Esophagus (tissue), 2 donors: Measurements from ENCODE around the gene RAB8B. TPM values are rescaled to one million over a fixed set of nuclear protein-coding genes. Genes with fewer than 3 reads are reported as not detected.

Experiments used
- H3K27ac ChIP-seq, 2 donors: one replicate each; pipeline ENCODE4 v1.5.1; 2013; ENCODE audit warnings: low read depth in 2 of 2, mild to moderate bottlenecking in 2 of 2, inconsistent platforms in 1 of 2, low read length in 1 of 2, moderate library complexity in 1 of 2
- H3K27me3 ChIP-seq, 2 donors: one replicate each; pipeline ENCODE4 v1.6.1; 2013; ENCODE audit warnings: low read length in 2 of 2, control low read depth in 1 of 2, mild to moderate bottlenecking in 1 of 2; ENCODE audit not compliant: insufficient read depth in 2 of 2, control insufficient read depth in 1 of 2
- H3K36me3 ChIP-seq, 2 donors: one replicate each; pipeline ENCODE4 v1.6.1; 2013; ENCODE audit warnings: low read length in 1 of 2; ENCODE audit not compliant: control insufficient read depth in 2 of 2, insufficient read depth in 2 of 2
- H3K4me1 ChIP-seq, 2 donors: one replicate each; pipeline ENCODE4 v1.6.1; 2013; ENCODE audit warnings: low read length in 1 of 2; ENCODE audit not compliant: control insufficient read depth in 2 of 2, insufficient read depth in 2 of 2
- H3K4me3 ChIP-seq, 2 donors: one replicate each; pipeline ENCODE4 v1.5.1; 2013; ENCODE audit warnings: low read length in 2 of 2, mild to moderate bottlenecking in 2 of 2, low read depth in 1 of 2, moderate library complexity in 1 of 2
- H3K9me3 ChIP-seq, 2 donors: one replicate each; pipeline ENCODE4 v1.6.1; 2013; ENCODE audit warnings: mild to moderate bottlenecking in 2 of 2, low read depth in 1 of 2, low read length in 1 of 2, moderate library complexity in 1 of 2; ENCODE audit not compliant: control insufficient read depth in 2 of 2, insufficient read depth in 1 of 2
- WGBS, 2 donors: extraction: QIAGEN DNeasy Blood & Tissue Kit; methylation state at CpG; one replicate each; pipeline ENCODE4 v1.1.7; 2013; 5-methylcytosine and 5-hydroxymethylcytosine counted together
- polyA plus RNA-seq, 2 donors: library from polyadenylated mRNA; stranded (reverse); fragments of 200-250 nt; gene quantifications; one replicate each; pipeline ENCODE4 v1.2.3, GENCODE V29; 2013
- donor health status: healthy with polysubstance abuse.
- donor health status: Bipolar disorder and iron deficiency.

The RAB8B gene
- polyA plus RNA-seq, 2 donors: 1.9 to 2.8 TPM

DNA sequence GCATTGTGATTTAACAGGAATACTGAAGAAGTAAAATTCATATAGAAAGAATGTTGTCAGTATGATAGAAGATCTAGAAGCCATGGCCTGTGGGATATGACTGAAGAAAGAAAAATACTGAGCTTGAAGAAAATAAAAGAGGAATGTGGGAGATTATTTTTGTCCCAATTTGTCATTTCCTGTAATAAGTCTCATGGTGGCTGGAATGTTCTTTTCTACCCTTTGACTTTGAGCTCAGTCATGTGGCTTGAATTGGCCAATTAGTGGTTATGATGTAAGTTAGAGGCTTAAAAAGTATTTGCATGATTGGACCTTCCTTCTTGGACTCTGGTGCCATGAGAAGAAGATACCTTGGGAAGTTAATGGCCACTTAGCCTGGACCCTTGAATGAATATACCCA is 102.1 kb downstream of the RAB8B start:
- Histone ChIP-seq H3K4me1 (no peaks in the 10 kb centered on the region), H3K9me3 (no peaks in the 10 kb centered on the region), H3K27ac (no peak overlapping the region), H3K27me3 (no peaks in the 10 kb centered on the region), H3K36me3 (no peaks in the 10 kb centered on the region), H3K4me3 (no peak overlapping the region)

- Histone ChIP-seq H3K9me3 (no peaks in the 10 kb centered on the region), H3K36me3 (no peaks in the 10 kb centered on the region), H3K4me1 (no peaks in the 10 kb centered on the region), H3K27me3 (no peaks in the 10 kb centered on the region), H3K4me3 (no peak overlapping the region), H3K27ac (no peak overlapping the region)
- WGBS, 2 donors: 89 to 94% methylated on average over 3 of the region's 3 CpGs
Observed at GRCh38 chr15:63292241-63292640, 102.8 kb downstream of the RAB8B start.

- Histone ChIP-seq H3K36me3 (no peaks in the 10 kb centered on the region), H3K4me3 (no peak overlapping the region), H3K9me3 (no peaks in the 10 kb centered on the region), H3K4me1 (no peaks in the 10 kb centered on the region), H3K27ac (no peak overlapping the region), H3K27me3 (no peaks in the 10 kb centered on the region)
- 95 to 96% methylated on average over 5 of the region's 5 CpGs for WGBS, 2 donors
Observed at GRCh38 chr15:63292771-63293170, 103.4 kb downstream of the RAB8B start.

- no peaks in the 10 kb centered on the region for H3K27me3 ChIP-seq
- no peaks in the 10 kb centered on the region for H3K36me3 ChIP-seq
- no peaks in the 10 kb centered on the region for H3K4me1 ChIP-seq
- no peak overlapping the region for H3K4me3 ChIP-seq
- H3K27ac ChIP-seq: no peak overlapping the region
- no peaks in the 10 kb centered on the region for H3K9me3 ChIP-seq
- 92 to 95% methylated on average over 3 of the region's 3 CpGs for WGBS, 2 donors
Observed at GRCh38 chr15:63294359-63294758, 105.0 kb downstream of the RAB8B start.

DNA sequence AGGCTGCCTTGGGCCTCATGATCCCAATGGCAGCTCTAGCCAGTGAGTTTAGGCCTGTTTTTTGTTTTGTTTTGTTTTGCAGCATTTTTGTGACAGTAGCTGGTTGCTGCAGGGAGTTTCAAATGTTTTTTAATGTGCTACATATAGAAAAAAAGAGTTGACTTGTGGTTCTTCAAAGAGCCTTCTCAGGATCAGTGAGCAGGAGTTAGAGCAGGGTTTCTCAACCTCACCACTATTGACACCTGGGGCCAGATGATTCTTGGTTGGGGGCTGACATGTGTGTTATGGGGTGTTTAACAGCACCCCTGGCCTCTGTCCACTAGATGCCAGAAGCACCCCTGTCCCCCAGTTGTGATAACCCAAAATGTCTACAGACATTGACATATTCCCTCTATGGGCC is 105.9 kb downstream of the RAB8B start:
- no peaks in the 10 kb centered on the region for H3K27me3 ChIP-seq
- H3K27ac ChIP-seq: no peak overlapping the region
- H3K36me3 ChIP-seq: no peaks in the 10 kb centered on the region
- no peaks in the 10 kb centered on the region for H3K9me3 ChIP-seq
- H3K4me3 ChIP-seq: no peak overlapping the region
- H3K4me1 ChIP-seq: no peaks in the 10 kb centered on the region

DNA sequence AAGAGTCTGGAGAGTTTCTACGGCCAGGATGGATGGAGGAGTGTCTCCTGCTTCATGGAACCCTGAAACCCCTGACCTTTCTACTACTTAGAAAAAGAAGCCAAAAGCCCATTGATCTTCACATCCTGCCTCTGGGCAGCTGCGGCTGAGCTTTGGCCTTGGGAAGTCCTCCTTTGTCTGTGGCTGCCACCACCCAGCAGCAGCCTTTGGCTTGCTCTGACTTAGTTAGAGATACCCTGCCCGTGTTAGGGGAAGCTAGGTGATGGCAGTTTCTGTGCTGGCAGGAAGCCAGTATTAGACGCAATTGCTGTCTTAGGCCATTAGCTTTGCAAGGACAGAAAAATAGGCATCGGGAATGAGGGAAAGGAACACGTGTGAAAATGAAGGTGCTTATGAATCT is 106.8 kb downstream of the RAB8B start:
- Histone ChIP-seq H3K27ac (no peak overlapping the region), H3K9me3 (no peaks in the 10 kb centered on the region), H3K27me3 (no peaks in the 10 kb centered on the region), H3K4me1 (no peaks in the 10 kb centered on the region), H3K36me3 (no peaks in the 10 kb centered on the region), H3K4me3 (no peak overlapping the region)
- 77 to 80% methylated on average over 6 of the region's 6 CpGs for WGBS, 2 donors

- Histone ChIP-seq H3K4me3 (no peak overlapping the region), H3K9me3 (no peaks in the 10 kb centered on the region), H3K27me3 (no peaks in the 10 kb centered on the region), H3K27ac (no peak overlapping the region), H3K4me1 (no peaks in the 10 kb centered on the region), H3K36me3 (peaks cover 0 to 2% of the 10 kb centered on the region in 2 donors)
- 90 to 94% methylated on average over 7 of the region's 7 CpGs for WGBS, 2 donors
Observed at GRCh38 chr15:63299943-63300575, 110.7 kb downstream of the RAB8B start.

DNA sequence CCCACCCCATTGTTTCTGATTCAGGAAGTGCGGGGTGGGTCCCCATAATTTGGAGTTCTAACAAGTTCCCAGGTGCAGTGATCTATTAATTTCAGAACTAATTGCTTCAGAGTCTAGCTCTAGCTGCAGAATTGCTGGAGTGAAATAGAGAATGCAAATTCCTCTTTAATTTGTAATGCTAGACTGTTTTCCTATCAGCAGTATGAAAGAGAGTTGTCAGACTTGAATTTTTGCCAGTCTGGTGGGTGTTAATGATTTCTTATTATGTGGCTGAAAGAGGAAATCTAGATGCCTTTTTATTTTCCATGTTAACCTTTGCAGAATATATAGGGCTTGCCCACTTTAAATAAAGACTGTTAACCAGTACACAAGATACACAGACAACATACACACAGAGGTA is 111.7 kb downstream of the RAB8B start:
- H3K36me3 ChIP-seq: peaks cover 0 to 2% of the 10 kb centered on the region in 2 donors
- no peak overlapping the region for H3K4me3 ChIP-seq
- H3K4me1 ChIP-seq: no peaks in the 10 kb centered on the region
- no peaks in the 10 kb centered on the region for H3K27me3 ChIP-seq
- H3K27ac ChIP-seq: no peak overlapping the region
- WGBS, 2 donors: 72 to 83% methylated on average over 1 of the region's 1 CpG
- H3K9me3 ChIP-seq: no peaks in the 10 kb centered on the region

GRCh38 chr15:63305260-63305659 is 115.9 kb downstream of the RAB8B start:
- 83 to 88% methylated on average over 5 of the region's 5 CpGs for WGBS, 2 donors
- Histone ChIP-seq H3K4me1 (no peaks in the 10 kb centered on the region), H3K4me3 (no peak overlapping the region), H3K9me3 (no peaks in the 10 kb centered on the region), H3K36me3 (peaks cover 0 to 2% of the 10 kb centered on the region in 2 donors), H3K27me3 (no peaks in the 10 kb centered on the region), H3K27ac (no peak overlapping the region)

DNA sequence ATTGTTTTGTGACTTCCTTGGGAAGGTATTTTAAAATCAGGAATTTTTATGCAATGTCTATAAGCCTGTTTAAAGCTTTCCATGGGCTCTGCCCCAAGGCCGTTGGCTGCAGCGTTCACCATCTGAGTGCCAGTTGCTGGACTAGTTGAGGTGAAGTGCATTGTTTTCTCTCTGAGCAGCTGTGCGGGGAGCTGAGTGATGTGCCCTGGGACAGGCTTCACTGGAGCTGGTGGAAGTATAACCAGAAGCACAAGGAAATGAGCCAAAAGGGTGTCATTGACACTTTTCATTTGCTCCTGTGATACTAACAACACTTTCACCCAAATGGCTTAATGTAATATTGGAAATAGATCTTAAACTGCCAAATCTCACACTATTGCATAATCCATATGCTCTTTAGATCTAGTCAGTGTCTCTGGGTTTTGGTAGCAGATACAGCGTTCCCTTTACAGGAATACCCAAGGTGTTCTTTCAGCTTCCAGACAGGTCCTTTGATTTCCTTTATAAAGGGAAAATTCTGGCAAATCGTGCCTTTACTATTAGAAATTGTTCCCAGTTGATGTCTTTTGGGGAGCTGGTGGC is 117.2 kb downstream of the RAB8B start:
- H3K36me3 ChIP-seq: peaks cover 0 to 2% of the 10 kb centered on the region in 2 donors
- no peak overlapping the region for H3K27ac ChIP-seq
- no peaks in the 10 kb centered on the region for H3K9me3 ChIP-seq
- no peaks in the 10 kb centered on the region for H3K27me3 ChIP-seq
- H3K4me3 ChIP-seq: no peak overlapping the region
- WGBS, 2 donors: 70 to 78% methylated on average over 5 of the region's 5 CpGs
- H3K4me1 ChIP-seq: no peaks in the 10 kb centered on the region
